DMS79 (cell line): ENCODE results near the gene CNTN3.

Experiments used
- DNase-seq: peaks from one replicate; lab custom pipeline; 2025; lab: John Stamatoyannopoulos, UW

Gene CNTN3

GRCh38 chr3:74614107-74614967 lies at the start of gene CNTN3:
Gene CNTN3, minus strand, starts transcription at chr3:74614659. Its CDS starts 93,547 bp downstream, at chr3:74521112.
- no peak for DNase-seq

- DNase-seq: no peak
Observed at GRCh38 chr3:74663178-74663577, 48.7 kb upstream of the CNTN3 start.

DNA sequence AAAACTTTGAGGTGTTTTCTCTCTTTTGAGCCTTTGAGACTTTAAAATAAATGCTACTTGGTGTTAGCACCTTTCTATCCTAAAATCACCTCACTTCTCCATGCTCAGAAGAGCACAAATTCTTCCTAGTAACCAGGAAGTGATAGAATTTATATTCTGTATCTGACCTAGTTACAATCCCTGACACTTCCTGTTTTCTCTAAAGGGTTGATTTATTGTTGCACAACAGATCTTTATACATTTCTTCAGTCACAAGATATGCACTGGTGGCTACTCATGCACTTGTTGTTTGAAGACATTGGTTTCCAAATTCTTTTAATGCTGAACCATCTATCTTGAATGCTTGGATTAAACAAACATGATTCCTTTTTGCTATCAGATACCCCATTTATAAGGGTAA lies 47.2 kb upstream of the CNTN3 start:
- DNase-seq: no peak

DNA sequence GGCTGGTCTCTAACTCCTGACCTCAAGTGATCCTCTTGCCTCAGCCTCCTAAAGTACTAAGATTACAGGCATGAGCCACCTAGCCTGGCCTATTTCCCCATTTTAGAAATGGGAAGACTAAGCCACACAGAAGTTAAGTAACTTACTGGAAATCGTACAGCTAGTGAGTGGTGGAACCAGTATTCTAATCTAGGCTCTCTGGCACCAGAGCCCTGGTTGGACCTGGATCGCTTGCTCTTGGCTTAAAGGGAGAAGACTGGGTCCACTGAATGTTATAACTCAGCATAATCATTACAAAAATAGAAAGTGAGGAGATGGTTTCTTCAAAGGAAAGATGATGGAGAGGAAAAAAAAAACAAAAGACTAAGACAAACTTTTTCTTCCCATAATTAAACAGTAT lies 37.4 kb upstream of the CNTN3 start:
- no peak for DNase-seq

- no peak for DNase-seq
Observed at GRCh38 chr3:74651292-74651691, 36.8 kb upstream of the CNTN3 start.

DNA sequence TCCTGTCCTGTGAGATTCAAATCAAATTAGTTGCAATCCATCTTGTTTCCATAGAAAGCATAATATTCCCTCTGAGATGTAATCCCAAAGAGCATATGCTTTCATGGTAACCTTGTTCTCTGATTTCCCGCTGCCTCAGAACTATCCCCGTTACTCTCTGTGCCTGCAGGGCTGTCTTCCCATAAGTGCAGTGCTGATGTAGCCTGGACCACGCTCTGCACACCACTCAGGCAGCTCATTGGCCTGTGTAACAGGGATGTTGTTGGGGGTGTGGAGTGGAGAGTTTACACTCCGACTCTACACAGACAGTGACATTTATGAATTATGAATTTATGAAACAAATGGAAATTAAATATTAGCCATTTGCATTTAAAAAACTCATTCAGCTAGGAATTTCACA lies 33.6 kb upstream of the CNTN3 start:
- no peak for DNase-seq

- no peak for DNase-seq
Observed at GRCh38 chr3:74646094-74646493, 31.6 kb upstream of the CNTN3 start.

DNA sequence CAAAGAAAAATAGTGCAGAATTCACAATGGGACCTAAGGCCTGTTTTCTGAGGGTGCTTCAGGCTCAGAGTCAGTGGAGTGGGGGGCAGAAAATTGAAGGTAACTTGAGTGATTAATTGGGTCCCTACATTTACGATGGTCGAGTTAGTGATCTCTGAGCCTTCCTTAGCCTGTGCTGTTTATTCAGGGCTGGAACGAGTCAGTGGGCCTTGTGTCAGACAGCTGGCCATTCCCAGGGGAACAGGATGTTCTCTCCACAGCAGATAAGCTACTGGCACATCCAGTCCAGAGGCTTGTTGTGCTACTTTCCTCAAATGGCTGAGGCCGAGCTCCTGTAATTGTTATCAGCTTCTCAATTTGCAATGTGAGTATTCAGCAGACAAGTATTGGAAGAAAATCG lies 29.2 kb upstream of the CNTN3 start:
- no peak for DNase-seq

- no peak for DNase-seq
Observed at GRCh38 chr3:74642876-74643275, 28.4 kb upstream of the CNTN3 start.

DNA sequence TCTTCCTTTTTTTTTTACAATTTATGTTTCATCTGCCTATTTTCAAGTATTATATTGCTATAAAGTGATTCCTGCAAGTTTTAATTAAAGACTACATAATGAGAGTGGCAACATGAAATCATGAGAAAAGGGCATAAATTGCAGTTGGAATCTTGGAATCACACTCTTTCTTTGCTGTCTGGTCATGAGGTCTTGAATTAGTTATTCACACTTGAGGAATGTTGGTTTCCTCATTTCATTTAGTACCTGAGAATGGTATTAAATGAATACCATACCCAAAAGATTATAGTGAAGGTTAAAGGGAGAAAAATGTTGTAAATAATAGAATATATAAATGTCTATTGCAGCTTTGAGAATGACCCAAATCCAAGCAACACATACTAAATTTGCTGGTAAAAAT lies 25.8 kb upstream of the CNTN3 start:
- no peak for DNase-seq

DNA sequence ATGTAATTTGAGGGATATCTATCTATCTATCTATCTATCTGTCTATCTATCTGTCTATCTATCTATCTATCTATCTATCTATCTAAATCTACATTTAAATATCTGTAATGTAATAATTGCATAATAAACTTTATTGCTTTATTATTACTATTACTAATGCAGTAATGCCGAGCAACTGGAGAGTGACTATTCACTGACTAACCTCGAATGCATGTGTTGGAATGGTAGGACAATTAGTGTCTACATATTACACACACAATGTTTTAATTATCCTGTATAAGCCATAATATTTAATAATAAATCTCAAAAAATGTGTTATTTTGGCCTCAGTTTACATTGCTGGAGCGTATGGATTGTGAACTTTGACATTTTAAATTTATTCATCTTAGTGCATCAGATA lies 25.2 kb upstream of the CNTN3 start:
- no peak for DNase-seq

GRCh38 chr3:74636981-74637380 lies 22.5 kb upstream of the CNTN3 start:
- DNase-seq: no peak

- DNase-seq: no peak
Observed at GRCh38 chr3:74633021-74633420, 18.6 kb upstream of the CNTN3 start.

- DNase-seq: no peak
Observed at GRCh38 chr3:74631351-74632140, 17.1 kb upstream of the CNTN3 start.

GRCh38 chr3:74630602-74631001 lies 16.1 kb upstream of the CNTN3 start:
- no peak for DNase-seq

GRCh38 chr3:74626011-74626410 lies 11.6 kb upstream of the CNTN3 start:
- DNase-seq: no peak

GRCh38 chr3:74624301-74624700 lies 9.8 kb upstream of the CNTN3 start:
- no peak for DNase-seq

DNA sequence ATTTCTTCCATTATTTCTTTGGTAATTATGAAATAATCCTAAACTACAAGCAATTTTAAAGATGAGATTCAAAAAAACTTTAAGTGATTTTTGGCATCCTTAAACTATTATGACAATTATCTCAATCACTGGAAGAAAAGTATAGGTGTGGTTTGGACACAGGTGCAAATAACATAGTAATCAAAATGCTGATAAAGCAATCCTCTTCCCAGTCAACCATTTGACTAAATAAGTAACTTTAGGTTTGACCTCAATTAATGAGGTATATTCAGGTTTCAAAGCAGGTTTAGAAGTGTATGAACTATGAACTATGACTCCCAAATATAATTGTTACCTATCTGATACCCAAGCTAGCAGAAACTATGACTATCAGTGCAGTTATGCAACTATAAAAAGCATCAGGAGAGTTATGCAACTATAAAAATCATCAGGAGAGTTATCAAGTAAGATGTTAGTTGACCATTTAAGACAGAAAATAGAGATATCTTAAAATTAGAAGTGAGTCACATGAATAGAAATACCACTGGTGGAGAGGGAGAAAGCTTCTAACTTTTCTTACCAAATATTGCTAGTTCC lies 8.9 kb upstream of the CNTN3 start:
- no peak for DNase-seq

GRCh38 chr3:74621581-74621980 lies 7.1 kb upstream of the CNTN3 start:
- no peak for DNase-seq

DNA sequence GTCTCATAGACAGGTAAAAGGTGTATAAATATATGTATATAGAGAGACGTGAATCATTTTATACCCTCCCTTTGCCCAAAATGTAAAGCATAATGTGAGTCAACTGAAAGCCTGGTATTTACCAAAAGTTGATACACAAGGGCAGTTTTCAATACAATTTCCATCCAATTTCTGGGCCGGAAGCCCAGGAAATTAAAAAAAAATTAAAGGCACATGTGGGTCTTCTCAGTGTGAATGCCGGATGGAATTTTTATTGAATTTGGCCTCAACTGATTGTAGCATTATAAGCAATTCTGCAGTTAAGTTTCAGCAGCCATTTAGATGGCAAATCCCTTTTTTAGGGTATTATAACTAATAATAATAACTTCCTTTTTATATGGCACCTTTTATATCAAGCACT lies 3.3 kb upstream of the CNTN3 start:
- DNase-seq: no peak

- DNase-seq: no peak
Observed at GRCh38 chr3:74613521-74614106, 845 bp downstream of the CNTN3 start.

DNA sequence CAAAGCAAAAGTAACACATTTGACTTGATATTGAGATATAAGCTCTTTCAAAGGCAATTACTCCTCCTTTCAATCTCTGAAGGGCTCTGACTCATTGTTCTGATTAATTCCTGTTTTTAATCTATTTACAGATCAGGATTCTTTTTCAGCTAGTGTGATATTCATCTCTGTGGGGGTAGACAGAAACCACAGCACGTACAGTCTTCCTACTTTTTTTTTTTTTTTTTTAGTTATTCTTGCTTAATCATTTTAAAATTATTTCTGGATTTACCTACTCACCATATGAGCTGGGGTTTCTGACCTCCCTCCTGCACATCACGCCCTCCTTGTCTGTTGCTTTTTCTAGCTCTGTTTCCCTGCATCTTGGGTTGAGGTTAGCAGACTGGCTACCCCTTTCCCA lies 1.4 kb downstream of the CNTN3 start:
- DNase-seq: no peak

DNA sequence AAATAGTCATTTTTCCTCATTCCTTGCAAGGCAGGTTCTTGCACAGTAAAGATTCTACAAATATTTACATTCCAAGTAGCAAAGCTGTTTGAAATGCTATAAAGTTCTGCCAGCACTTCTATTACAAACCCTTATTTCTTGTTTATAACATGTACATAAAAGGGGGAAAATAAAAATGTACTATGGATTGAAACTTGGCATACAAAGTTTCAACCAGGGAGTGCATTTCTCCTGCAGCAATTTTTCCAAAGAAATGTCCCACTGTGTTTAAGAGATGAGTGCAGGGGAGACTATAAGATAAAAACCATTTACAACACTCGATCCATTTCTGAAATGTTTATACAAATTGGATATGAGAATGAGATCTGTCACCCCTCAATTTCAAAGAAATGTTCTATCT lies 3.3 kb downstream of the CNTN3 start:
- DNase-seq: no peak
